CD4-positive, alpha-beta T cell treated with Interleukin-6 at 100 ng/mL for 8 hours (primary cell): ENCODE results near the gene MTMR1.

ENCODE experiments used
- DNase-seq: peaks from one replicate; pipeline ENCODE4 v3.0.0-alpha.2; 2020; ENCODE audit warnings: mixed read lengths, low spot score

MTMR1 gene

DNA sequence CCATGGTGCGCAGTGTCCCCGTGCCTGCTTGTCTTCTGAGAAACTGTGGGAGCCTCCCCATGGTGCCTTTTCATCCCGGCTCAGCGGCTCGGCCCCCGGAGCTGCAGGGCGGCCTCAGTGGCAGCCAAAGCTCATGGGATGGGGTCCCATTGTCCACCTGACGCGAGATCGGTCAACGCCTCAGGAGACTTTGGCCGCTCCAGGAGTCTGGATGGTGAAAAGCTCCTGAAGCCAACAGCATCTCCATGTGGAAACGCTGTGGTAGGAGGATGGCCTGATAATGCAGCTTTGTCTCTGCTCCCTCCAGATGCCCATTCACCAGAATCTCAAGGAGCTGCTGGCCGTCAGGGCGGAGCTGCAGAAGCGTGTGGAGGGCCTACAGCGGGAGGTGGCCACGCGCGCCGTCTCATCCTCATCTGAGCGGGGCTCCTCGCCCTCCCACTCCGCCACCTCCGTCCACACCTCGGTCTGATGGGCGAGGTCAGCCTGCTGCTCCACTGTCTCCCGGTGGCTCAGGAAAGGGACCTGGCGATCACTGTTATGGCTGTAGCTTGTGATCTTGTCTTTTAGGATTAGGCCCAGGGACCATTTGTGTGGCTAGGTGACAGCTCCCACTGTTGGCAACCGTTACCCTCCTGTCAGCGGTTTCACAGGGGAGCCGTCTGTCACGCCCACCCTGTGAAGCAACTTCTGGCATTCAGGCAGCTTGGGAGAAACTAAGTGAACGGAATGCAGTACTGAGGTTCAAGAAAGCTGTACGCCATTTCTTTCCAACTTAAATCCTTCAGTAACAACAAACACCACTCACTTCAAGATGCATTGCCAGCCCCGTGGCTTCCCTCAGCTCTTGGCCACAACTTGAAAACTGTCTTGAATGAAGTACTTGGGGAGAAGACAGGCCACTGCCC, 69.3 kb downstream of the MTMR1 start:
- DNase-seq, result no peak

DNA sequence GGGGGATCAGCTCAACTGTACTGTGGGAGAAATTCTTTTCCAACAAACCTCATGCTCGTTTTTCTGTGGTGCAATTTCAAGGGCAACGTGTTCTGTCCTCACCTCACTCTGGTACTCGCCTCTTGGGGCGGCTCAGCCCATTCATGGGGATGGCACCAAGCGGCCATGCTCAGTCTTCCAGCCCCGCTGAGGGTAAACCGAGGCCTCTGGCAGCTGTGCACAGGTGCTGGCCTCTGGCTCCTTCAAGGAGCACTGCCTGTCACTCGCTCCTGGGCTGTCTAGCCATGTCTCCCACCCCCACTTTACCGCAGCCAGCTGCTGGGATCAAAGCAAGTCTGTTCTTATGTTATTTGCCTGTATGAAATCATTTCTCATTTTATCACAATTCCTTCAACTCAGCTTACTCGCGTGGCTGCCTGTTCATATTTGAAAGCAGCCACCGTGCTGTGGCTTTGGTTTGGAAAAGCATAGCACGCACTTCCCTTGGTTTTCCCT, 70.2 kb downstream of the MTMR1 start:
- no peak for DNase-seq

DNA sequence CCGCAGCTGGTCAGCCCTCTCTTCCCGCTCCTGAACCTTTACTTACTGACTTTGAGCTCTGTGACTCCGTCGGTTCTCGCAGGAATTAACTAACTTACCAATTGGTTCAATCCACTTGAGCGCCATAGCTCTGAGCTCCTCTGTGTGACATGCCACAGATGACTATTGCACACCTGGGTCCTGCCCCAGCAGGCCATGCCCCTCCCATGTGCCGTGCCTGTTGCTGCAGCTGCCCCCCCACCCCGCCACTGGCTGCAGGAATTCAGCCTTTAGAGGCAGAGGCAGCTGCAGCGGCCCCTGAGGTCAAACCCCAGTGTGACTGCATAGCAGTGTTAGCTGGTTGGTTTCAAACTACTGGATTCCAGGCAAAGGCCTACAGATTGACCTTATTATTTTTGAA, 70.6 kb downstream of the MTMR1 start:
- no peak for DNase-seq

DNA sequence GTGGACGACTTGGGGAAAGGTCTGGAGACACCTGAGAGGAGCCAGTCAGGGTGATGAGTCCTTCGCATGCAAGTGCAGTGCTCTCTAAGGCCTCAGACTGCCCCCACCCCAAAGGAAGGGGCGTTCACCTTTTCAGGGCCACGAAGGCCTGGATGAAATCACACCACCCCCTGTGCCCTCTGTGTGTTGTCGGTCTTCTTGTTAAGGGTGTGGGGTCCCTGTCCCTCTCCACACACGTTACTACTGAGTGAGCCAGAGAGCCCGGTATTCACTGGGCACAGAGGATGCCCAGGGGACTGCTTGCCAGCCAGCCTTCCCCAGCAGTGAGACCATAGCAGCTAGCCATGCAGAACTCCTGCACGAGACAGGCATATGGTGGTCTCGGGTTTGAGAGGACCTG, 72.0 kb downstream of the MTMR1 start:
- DNase-seq, result no peak

DNA sequence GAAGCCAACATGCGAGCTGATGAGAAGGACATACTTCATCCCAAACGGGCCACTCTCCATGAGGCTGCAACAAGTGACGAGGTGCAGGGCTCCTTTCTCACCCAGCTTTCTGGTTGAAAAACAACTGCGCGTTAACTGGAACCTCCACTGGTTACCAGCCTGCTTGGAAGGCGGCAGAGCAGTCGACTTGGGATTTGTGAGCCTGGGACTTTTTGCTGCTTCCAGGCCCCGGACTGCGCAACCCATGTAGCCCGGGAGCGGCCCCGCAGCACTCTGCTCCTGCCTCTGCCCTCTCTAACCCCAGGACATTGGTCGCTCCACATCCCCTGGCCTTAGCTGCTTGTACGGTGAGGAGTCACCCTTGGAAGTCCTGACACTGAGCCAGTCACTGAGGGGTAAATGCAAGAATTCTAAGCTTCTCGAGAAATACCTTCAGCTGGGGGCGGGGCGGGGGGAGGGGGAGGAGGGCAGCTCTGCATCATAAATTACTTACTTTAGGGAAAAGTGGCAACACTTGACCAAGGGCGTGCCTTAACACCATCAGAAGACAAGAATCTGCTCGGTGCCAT, 72.7 kb downstream of the MTMR1 start:
- DNase-seq, result no peak

DNA sequence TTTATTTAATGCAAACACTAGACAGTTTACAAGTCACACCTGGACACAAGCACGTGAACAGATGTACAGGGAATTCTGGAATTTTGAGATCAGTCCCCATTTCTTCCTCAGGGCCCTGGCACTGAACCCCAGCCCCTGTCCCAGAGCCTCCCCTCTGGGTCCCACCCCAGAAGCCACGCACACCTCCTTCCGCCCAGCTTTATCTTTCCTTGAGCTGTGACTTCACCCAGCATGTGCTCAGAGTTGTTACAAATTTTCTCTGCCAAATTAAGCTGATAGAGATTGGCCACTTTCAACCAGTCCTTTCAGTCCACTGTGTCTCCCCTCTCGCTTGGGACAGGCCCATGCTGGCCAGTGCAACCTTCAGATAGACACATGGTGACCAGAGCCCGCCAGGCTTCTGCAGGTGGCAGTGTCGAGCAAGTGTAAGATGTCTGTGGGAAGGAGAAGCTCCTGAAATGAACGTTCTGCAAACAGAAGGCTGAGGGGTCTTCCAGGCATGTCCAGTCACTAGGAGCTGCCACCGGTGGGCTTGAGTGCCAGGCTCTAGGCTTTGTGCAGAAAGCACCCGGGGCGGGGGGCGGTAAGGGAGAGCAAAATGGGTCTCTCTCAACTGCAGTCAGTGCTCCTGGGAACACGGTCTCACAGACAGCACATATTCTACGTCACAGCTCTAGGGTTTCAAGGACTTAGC, 73.3 kb downstream of the MTMR1 start:
- DNase-seq, result no peak

DNA sequence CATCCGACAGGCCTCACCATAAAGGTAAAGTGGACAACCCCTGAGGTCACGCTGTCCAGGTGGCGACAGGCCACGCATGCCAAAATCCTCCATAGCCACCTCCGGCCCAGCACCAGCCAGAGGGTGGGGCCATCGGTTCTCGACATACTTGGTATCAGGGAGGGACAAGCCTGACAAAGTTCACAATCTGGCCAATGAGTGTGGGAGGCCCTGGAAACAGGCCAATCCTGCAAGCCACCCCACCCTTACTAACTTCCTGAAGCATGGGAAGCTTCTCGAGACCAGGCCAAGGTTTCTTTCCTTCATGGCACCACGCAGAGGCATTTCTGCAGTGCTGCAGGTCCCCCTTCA, 73.8 kb downstream of the MTMR1 start:
- no peak for DNase-seq

DNA sequence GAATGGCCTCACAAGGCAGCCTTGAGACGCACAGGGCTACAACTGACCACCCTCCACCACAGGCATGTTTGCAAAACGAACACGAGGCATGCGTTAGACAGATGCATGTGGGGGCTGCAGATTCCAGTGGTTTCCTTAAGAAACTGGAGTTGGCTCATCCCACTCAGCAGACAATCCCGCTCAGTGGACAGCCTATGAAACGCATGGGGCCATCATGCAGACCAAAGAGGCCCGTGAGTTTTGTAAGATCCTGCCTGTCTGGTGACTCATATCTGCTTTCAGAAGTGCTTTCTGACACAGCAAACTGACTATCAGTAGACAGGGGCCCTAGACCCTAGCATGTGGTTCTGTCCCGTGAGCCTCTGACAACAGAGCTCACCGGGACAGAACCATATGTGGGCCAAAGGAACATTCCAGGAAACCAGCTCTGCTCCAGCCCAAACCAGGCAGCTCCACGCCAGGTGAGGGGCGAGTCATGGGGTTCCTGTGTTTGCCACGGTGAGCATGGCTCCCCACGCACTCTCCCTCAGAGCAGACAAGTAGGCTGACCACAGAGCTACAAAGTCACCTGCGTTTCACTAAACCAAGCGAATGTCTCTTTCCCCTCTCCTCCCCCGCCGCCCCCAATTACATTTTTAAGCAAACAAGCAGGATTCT, 74.4 kb downstream of the MTMR1 start:
- no peak for DNase-seq

DNA sequence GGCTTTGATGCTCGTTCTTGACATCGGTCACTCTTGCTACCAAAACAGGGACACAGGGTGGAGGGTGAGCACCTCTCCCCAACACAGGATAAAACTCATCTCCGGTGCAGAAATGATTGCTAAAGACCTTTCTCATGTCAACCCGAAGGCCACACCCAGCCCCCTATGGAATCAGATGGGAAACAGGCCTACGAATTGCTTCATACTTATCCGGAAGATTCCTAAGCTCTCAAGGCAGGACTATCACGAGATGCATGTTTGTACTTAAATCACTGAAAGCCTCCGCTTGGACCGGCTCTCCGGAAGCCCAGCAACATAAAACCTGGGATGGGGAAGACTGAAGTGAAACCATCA, 74.9 kb downstream of the MTMR1 start:
- no peak for DNase-seq

DNA sequence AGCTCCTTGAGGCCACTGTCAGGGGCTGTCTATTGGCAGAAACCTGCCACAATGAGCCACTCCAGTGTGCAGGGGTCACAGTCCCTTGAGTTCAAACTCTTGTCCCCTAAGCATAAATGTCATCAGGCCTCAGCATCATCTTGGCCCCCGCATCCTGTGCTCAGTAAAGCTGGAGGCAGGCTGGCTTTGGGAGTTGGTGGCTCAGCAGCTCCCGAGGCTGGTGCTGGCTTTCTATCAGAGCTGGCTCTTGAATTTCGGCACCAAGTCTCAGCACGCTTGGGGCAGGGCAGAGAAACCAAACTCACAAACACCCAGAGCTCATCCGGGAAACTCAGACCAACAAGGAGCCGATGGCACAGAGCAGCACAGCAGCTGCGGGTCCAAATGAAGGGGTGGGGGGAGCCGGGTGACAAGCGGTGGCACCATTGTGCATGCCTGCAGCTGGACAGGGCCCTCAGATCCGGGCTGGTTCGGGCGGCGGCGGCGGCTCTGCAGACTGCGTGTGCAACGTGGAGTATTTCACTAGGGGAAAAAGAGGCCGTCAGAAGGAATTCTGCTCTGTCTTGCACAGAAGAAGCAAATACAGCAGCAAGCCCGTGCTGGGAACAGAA, 75.5 kb downstream of the MTMR1 start:
- DNase-seq, result no peak

DNA sequence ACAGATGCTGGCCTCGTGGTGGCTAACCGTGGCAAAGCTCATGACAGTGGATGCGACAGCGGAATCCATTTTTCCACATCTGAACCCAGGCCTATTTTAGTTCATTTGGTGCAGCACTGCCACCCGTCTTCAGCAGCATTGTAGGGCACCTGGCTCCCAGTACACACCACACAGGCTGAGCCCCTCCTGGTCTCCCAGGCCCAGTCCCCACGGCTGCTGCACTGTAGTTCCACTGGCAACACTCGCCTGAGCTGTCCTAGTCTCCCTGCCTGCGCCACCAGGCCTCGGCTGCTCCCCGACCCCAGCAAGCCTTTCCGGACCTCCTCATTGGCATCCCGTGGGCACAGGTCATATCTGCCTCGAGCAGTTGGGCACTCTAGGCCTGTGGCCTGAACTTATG, 76.2 kb downstream of the MTMR1 start:
- no peak for DNase-seq

DNA sequence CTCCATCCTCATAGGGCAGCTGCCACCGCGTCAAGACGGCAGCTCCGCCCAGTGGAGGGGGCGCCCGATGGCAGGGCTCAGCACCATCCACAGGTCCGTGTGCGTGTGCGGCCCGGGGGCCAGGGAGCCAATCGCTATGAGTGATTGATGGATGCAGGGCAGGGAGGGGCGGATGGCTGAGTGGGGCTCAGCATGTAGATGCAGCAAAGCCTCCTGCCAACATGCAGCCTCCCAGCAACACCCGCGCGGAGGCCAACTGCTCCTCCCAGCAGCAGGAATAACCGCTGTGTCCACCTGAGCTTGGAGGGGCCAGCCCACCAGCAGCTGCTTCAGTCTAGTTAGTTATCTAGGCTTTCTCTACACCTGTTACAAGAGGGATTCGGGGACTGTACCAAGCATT, 77.4 kb downstream of the MTMR1 start:
- DNase-seq, result no peak

DNA sequence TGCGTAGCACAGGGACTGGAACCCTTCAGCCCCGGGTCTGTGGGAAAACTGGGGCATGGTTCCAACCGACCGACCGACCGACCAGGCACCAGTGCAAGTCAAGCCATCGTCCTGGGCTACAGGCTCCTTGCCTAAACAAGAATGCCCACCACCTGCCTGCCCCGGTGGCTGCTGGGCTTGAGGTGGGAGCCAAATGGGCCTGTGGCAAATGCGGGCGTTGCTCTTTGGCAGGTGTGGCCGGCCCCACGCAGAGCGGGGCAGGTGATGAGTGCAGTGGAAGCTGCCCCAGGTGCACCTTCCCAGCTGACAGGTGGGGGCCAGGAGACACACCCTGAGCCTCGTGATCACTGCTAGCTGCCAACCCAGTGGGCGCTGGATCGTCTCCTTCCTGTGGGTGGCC, 77.9 kb downstream of the MTMR1 start:
- DNase-seq, result no peak

DNA sequence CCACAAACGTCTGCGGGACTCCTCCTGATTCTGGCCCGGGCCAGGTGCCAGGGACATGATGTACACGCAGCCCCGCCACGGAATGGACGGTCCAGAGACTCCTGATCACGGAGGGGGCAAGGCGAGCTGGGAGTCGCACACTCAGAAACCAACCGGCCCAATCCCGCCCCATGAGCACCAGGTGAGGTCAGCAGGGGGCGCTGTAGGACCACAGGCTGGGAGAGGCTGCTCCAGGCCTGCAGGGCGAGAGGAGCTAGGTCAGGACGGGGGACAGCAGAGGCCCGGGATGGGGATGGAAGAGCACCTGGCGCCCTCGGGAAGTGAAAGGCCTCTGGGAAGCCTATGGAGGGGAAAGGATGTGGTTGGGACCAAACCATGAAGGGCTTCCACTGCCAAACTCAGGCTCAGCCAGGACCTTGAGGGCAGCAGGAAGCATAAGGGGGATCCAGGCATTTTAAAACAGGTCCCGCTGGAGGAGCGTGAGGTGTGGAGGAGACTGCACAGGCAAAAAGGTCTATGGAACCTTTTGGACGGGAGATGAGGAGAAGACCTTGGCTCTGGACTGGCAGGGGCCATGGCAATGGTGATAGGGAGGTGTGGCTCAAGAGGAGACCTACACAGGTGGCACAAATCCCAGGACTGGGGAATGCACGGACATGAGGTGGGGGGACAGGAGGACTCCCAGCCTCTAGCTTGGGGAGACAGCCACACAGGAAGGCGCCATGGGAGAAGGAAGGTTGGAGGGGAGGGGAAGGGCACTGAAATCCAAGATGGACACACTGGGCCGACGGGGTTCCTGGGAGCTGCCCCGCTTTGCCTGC, 79.2 kb downstream of the MTMR1 start:
- peak; percentile 60 for DNase-seq

DNA sequence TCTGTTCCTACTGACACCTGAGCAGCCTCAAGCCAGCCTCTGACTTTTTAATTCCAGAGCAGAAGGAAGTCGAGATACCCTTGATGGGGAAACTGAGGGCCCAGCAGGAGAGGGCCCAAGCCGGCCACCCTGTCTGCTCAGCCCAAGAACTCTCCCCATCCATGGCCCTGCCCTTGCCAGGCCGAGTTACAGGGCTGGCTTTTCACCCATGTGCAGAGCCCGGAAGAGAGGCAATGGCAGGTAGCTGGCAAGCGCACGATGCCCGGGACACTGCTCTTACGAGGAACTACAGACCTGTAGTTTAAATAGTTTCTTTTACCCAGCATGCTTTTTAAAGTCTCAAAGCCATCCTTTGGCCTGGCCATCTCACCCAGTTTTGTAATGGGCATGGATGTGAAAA, 79.9 kb downstream of the MTMR1 start:
- DNase-seq, result no peak

DNA sequence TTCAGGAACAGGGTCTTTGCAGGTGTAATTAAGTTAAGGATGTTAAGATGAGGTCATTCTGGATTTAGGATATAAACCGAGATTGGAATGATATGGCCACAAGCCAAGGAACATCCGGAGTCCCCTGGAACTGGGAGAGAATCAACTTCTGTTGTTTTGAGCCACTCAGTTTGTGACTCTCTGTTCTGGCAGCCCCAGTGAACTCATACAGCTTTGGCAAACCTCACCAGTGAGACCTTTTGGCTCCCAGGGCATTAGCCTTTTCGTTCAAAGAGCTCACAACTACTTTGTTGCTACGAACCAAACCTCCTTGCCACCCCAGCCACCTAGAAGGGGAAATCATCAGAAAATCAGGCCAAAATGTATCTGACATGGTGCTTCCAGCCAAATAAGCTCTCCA, 80.4 kb downstream of the MTMR1 start:
- DNase-seq, result no peak

DNA sequence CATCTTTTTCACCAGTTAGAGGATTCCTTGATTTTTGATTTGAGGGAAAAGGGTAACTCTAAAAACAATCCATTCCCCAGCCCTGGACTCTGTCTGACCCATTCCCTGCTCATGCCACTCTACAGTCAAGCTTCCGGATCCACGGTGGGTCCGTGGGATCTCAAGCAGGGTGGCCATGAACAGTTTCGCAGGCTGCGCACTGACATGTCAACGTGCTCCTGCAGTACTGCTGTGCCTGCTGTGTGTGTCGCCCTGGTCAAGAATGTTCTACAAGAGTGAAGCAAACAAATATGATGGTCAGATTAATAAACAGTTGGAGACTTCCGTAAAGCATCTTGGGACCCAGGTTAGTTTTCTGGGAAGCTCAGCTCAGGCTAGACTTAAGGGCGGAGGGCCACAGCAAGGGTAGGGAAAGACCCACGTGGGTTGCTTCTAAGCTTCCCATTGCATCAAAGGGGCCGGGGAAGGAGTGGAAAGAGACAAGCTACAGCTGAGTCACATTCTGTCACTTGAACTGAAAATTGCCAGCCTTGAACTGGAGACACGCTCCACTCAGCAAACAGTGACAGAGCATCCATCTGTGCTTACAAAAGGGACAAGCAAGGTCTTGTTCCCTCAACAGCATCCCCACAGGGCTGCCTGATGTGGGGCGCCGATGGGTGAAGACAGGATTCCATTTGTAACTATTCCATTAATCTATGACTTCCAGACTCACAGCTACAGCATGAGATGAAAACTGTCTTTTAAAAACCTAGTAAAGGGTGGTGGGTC, 81.8 kb downstream of the MTMR1 start:
- no peak for DNase-seq

DNA sequence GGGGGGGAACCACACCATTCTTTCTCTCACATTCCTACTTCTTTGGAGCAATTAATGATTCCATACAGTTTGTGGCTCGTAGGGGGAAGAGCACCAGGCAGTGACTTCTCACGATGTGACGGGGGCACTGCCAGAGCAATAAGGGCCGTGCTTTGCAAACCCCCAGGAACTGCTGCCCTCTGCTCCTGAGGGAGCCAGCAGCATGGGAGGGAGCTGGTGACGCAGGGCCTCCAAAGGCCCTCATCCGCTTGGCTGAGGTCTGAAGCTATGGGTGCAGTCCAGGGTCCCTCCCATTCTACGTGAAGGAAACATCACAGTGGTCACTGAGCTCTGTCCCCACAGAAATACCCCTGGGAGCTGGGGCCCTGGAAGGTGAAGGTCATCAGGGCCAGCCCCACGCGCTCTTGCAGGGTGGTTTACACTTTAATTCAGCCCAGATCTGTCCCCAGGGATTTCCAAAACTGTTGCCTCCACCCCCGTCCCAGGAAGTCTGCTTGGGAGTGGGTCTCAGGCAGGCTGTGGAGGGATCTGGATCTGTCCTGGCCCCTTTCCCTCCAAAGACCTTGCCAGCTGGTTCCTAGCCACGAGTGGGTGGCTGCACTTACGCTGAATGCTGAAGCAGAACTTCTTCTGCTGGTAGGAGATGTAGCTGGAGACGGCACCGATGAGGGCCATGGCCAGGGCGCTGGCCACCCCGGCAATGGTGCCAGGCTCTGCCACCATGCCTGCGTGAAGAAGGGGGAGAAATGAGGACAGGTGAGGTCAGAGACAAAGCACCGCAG, 82.6 kb downstream of the MTMR1 start:
- no peak for DNase-seq

DNA sequence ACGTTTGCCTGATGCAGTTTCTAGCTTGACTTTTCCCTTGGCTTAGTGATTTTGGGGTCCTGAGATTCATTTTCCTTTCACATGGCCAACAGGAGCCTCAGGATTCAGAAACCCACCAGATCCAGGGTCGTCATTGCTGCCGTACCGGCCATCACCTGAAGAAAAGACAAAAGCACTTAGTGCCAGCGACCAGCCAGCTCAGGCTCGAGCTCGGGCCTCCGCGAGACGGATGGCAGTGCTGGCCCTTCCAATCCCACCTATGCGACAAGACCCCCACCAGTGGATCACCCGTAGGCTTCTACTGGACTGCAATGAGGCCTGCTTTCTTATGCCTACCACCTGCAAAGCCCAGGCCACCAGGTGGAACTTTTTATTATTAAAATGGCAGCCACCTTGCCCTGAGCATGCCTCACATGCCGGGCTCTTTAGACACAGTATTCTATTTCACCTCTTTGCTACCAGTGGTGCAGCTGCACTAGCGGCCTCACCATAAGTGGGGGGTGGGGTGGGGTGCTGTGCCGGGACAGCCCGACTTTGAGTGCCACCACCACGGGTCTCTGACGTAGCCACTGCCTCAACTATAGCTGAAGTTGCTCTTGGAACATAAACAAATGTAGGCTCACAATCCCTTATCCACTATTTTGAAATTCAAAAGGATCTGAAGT, 84.3 kb downstream of the MTMR1 start:
- DNase-seq, result no peak
